Loucy (cell line): ENCODE results near the gene EPHB6.

ENCODE experiments used
- H2AFZ ChIP-seq: fragments of 200-600 bp; sonication (generic); 2 replicates; pipeline ENCODE4 v1.6.0; 2016; ENCODE audit warnings: antibody characterized with exemption, mild to moderate bottlenecking, low read length, moderate library complexity
- H3F3A ChIP-seq: fragments of 200-600 bp; 2 replicates; pipeline ENCODE4 v1.6.0; 2016; ENCODE audit warnings: antibody characterized with exemption, low read depth, mild to moderate bottlenecking
- H3K27me3 ChIP-seq: fragments of 200-600 bp; sonication (generic); 2 replicates; pipeline ENCODE4 v1.6.1; 2014; ENCODE audit warnings: low read length, mild to moderate bottlenecking; ENCODE audit not compliant: insufficient read depth, poor library complexity, severe bottlenecking
- H3K36me3 ChIP-seq: fragments of 200-600 bp; sonication (generic); 2 replicates; pipeline ENCODE4 v1.6.1; 2016; ENCODE audit warnings: low read length; ENCODE audit not compliant: insufficient read depth
- H3K4me1 ChIP-seq: fragments of 200-600 bp; sonication (generic); 2 replicates; pipeline ENCODE4 v1.5.1; 2014; ENCODE audit warnings: low read length, mild to moderate bottlenecking; ENCODE audit not compliant: insufficient read depth, poor library complexity, severe bottlenecking
- H3K4me2 ChIP-seq: fragments of 200-600 bp; sonication (generic); 2 replicates; pipeline ENCODE4 v1.6.0; 2014; ENCODE audit warnings: antibody characterized with exemption, low read length, low read depth, mild to moderate bottlenecking; ENCODE audit not compliant: poor library complexity, severe bottlenecking
- H3K4me3 ChIP-seq: fragments of 200-600 bp; sonication (generic); 2 replicates; pipeline ENCODE4 v1.5.1; 2014; ENCODE audit warnings: low read length, mild to moderate bottlenecking, mixed read lengths; ENCODE audit not compliant: poor library complexity, severe bottlenecking
- H3K79me2 ChIP-seq: fragments of 200-600 bp; sonication (generic); 2 replicates; pipeline ENCODE4 v1.6.1; 2014; ENCODE audit warnings: low read length; ENCODE audit not compliant: insufficient read depth
- H3K9ac ChIP-seq: fragments of 200-600 bp; sonication (generic); 2 replicates; pipeline ENCODE4 v1.6.0; 2014; ENCODE audit warnings: mild to moderate bottlenecking, low read depth, low read length, moderate library complexity; ENCODE audit not compliant: poor library complexity, severe bottlenecking
- H3K9me2 ChIP-seq: fragments of 200-600 bp; sonication (generic); replicated peaks from 2 replicates; pipeline ENCODE4 v1.6.1; 2016; ENCODE audit warnings: low read depth, low read length, mixed read lengths
- H3K9me3 ChIP-seq: fragments of 200-600 bp; sonication (generic); 2 replicates; pipeline ENCODE4 v1.6.1; 2014; ENCODE audit warnings: mild to moderate bottlenecking, antibody characterized with exemption, low read length, low read depth; ENCODE audit not compliant: insufficient read depth
- H4K20me1 ChIP-seq: fragments of 200-600 bp; sonication (generic); 2 replicates; pipeline ENCODE4 v1.6.0; 2014; ENCODE audit warnings: antibody characterized with exemption, low read length, mild to moderate bottlenecking; ENCODE audit not compliant: insufficient read depth, poor library complexity, severe bottlenecking
- EZH2phosphoT487 ChIP-seq: fragments of 200-600 bp; IDR thresholded peaks from 2 replicates; pipeline ENCODE4 v1.6.1; 2018; ENCODE audit warnings: antibody characterized with exemption, mild to moderate bottlenecking, moderate library complexity, borderline replicate concordance
- TF ChIP-seq, protein P1 (sequence below): fragments of 200-600 bp; sonication (generic); conservative IDR thresholded peaks from 2 replicates; pipeline ENCODE4 v1.5.1; 2014; ENCODE audit warnings: mild to moderate bottlenecking, antibody characterized with exemption, low read length

Gene EPHB6

DNA sequence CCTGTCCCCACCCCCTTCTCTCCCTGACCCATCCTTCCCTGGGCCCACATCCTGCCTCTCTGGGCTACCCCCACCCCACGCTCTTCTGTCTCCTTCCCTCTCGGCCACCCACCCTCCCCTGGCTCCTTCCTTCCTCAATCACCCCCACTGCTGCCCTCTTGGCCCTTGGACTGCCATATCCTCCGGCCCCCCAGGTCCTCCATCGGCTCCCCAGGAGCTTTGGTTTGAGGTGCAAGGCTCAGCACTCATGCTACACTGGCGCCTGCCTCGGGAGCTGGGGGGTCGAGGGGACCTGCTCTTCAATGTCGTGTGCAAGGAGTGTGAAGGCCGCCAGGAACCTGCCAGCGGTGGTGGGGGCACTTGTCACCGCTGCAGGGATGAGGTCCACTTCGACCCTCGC is 10.9 kb downstream of the EPHB6 start:
- H3K27me3 ChIP-seq = no peaks in the 10 kb centered on the region

DNA sequence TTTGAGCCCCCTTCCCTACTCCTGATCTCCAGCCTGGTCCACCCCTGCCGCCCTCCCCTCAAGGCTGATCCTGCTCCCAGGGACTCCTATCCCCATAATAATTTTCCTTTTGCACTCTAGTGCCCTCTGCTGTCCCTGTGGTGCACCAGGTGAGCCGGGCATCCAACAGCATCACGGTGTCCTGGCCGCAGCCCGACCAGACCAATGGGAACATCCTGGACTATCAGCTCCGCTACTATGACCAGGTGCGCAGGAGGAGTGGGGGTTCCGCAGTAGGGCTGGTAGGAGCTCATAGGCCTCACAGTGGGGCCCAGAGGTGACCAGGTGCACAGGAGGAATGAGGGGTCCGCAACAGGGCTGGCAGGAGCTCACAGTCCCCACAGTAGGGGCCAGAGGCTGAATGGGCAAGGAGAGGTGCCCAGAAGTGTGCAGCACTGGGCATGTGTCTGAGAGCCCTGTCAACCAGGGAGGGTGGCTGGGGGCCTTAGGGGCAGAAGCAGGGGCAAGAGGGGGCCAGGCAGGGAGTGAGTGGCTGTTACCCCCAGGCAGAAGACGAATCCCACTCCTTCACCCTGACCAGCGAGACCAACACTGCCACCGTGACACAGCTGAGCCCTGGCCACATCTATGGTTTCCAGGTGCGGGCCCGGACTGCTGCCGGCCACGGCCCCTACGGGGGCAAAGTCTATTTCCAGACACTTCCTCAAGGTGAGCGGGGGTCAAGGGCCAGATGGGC is 11.7 kb downstream of the EPHB6 start:
- H3F3A ChIP-seq = no peaks in the 10 kb centered on the region
- no peaks in the 10 kb centered on the region for H4K20me1 ChIP-seq
- no peaks in the 10 kb centered on the region for H3K9me2 ChIP-seq
- H2AFZ ChIP-seq = no peak overlapping the region
- H3K4me3 ChIP-seq = no peak overlapping the region
- H3K4me2 ChIP-seq = no peak overlapping the region
- peaks cover 51% of the 10 kb centered on the region; the same call in 1 of the 2 replicates for H3K36me3 ChIP-seq
- peaks cover 4% of the 10 kb centered on the region; the same call in 1 of the 2 replicates for H3K79me2 ChIP-seq
- H3K27me3 ChIP-seq = no peaks in the 10 kb centered on the region
- H3K9ac ChIP-seq = peak overlapping the region; percentile 37
- TF ChIP-seq, protein P1, sequence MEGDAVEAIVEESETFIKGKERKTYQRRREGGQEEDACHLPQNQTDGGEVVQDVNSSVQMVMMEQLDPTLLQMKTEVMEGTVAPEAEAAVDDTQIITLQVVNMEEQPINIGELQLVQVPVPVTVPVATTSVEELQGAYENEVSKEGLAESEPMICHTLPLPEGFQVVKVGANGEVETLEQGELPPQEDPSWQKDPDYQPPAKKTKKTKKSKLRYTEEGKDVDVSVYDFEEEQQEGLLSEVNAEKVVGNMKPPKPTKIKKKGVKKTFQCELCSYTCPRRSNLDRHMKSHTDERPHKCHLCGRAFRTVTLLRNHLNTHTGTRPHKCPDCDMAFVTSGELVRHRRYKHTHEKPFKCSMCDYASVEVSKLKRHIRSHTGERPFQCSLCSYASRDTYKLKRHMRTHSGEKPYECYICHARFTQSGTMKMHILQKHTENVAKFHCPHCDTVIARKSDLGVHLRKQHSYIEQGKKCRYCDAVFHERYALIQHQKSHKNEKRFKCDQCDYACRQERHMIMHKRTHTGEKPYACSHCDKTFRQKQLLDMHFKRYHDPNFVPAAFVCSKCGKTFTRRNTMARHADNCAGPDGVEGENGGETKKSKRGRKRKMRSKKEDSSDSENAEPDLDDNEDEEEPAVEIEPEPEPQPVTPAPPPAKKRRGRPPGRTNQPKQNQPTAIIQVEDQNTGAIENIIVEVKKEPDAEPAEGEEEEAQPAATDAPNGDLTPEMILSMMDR = peak; percentile 72
- no peak for TF ChIP-seq EZH2phosphoT487
- no peaks in the 10 kb centered on the region for H3K9me3 ChIP-seq
- H3K4me1 ChIP-seq = peaks cover 9% of the 10 kb centered on the region

More for the DNA sequence above, 10.9 kb downstream of the EPHB6 start:
- H3K4me3 ChIP-seq = no peak overlapping the region
- H3K36me3 ChIP-seq = peaks cover 56% of the 10 kb centered on the region; the same call in 1 of the 2 replicates
- H3K4me2 ChIP-seq = no peak overlapping the region
- H3K4me1 ChIP-seq = peaks cover 12% of the 10 kb centered on the region
- peaks cover 8% of the 10 kb centered on the region; the same call in 1 of the 2 replicates for H3K79me2 ChIP-seq
- H2AFZ ChIP-seq = no peak overlapping the region
- TF ChIP-seq, protein P1 = no peak
- no peak for TF ChIP-seq EZH2phosphoT487
- no peaks in the 10 kb centered on the region for H3F3A ChIP-seq
- H3K9me3 ChIP-seq = no peaks in the 10 kb centered on the region
- peak overlapping the region; percentile 37 for H3K9ac ChIP-seq
- H4K20me1 ChIP-seq = no peaks in the 10 kb centered on the region
- no peaks in the 10 kb centered on the region for H3K9me2 ChIP-seq

- Histone ChIP-seq H3K4me3 (no peak overlapping the region), H3K9me3 (no peaks in the 10 kb centered on the region), H4K20me1 (no peaks in the 10 kb centered on the region), H3K4me1 (peaks cover 4% of the 10 kb centered on the region), H3K79me2 (no peaks in the 10 kb centered on the region), H2AFZ (no peak overlapping the region), H3K4me2 (no peak overlapping the region), H3K9me2 (no peaks in the 10 kb centered on the region), H3K9ac (no peak overlapping the region), H3K36me3 (peaks cover 46% of the 10 kb centered on the region; the same call in 1 of the 2 replicates), H3K27me3 (no peaks in the 10 kb centered on the region), H3F3A (no peaks in the 10 kb centered on the region)
- TF ChIP-seq, protein P1 = no peak
- TF ChIP-seq EZH2phosphoT487 = no peak
Measured at GRCh38 chr7:142867097-142867378, 12.2 kb downstream of the EPHB6 start.
